ENCODE measurements around the gene CD226.

CD226 gene

GRCh38 chr18:69830189-69830588 is 117.5 kb downstream of the CD226 start:
- no peak overlapping the region for H3K9ac ChIP-seq
- H3K27me3 ChIP-seq (ENCODE audit: control insufficient read depth, insufficient read depth, low read length), result no peaks in the 10 kb centered on the region
- H3K36me3 ChIP-seq (ENCODE audit: control insufficient read depth, insufficient read depth, low read length), result no peaks in the 10 kb centered on the region
- no peaks in the 10 kb centered on the region for H3K4me1 ChIP-seq
- H3K4me2 ChIP-seq (ENCODE audit: low read length), result no peak overlapping the region
- no peak overlapping the region for H3K27ac ChIP-seq
- no peak overlapping the region for H2AFZ ChIP-seq
- no peaks in the 10 kb centered on the region for H3K9me3 ChIP-seq (ENCODE audit: control insufficient read depth, low read length)
- no peaks in the 10 kb centered on the region for H3K79me2 ChIP-seq
- TF ChIP-seq CTCF (IDR thresholded peaks at IDR 0.05), result no peak
- no peak overlapping the region for H3K4me3 ChIP-seq (ENCODE audit: low read depth, low read length)

DNA sequence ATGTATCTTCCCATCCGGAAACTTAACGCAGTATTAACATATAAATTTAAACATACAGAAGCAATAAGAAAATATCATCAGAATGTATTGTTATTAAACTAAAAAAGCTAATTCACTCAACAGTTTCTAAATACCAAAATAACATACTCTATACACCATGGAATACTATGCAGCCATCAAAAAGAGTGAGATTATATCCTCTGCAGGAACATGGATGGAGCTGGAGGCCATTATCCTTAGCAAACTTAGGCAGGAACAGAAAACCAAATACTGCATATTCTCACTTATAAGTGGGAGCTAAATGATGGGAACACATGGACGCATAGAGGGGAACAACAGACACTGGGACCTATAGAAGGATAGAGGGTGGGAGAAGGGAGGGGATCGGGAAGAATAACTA is 127.1 kb downstream of the CD226 start:
- H3K9ac ChIP-seq, result no peak overlapping the region
- no peak overlapping the region for H3K27ac ChIP-seq
- H3K9me3 ChIP-seq (ENCODE audit: control insufficient read depth, low read length), result no peaks in the 10 kb centered on the region
- no peaks in the 10 kb centered on the region for H3K4me1 ChIP-seq
- TF ChIP-seq CTCF (IDR thresholded peaks at IDR 0.05), result no peak
- H3K4me2 ChIP-seq (ENCODE audit: low read length), result no peak overlapping the region
- H3K4me3 ChIP-seq (ENCODE audit: low read depth, low read length), result no peak overlapping the region
- H3K79me2 ChIP-seq, result no peaks in the 10 kb centered on the region
- H3K27me3 ChIP-seq (ENCODE audit: control insufficient read depth, insufficient read depth, low read length), result no peaks in the 10 kb centered on the region
- no peak overlapping the region for H2AFZ ChIP-seq
- H3K36me3 ChIP-seq (ENCODE audit: control insufficient read depth, insufficient read depth, low read length), result no peaks in the 10 kb centered on the region

DNA sequence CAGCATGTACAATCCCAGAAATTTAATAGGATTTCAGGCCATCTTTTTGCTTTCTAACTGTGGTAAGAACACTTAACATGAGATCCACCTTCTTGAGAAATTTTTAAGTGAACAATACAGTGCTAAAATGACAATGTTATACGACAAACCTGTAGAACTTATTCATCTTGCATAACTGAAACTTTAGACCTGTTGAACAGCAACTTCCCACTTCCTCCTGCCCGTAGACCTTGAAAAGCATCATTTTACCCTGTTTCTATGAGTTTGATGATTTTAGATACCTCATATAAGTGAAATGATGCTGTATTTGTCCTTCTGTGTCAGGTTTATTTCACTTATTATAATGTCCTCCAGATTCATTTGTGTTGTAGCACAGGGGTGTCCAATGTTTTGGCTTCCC is 128.2 kb downstream of the CD226 start:
- H3K4me1 ChIP-seq, result no peaks in the 10 kb centered on the region
- no peak overlapping the region for H3K4me3 ChIP-seq (ENCODE audit: low read depth, low read length)
- H3K27me3 ChIP-seq (ENCODE audit: control insufficient read depth, insufficient read depth, low read length), result no peaks in the 10 kb centered on the region
- H3K4me2 ChIP-seq (ENCODE audit: low read length), result no peak overlapping the region
- no peaks in the 10 kb centered on the region for H3K79me2 ChIP-seq
- no peak overlapping the region for H2AFZ ChIP-seq
- no peaks in the 10 kb centered on the region for H3K9me3 ChIP-seq (ENCODE audit: control insufficient read depth, low read length)
- H3K27ac ChIP-seq, result no peak overlapping the region
- no peak for TF ChIP-seq CTCF (IDR thresholded peaks at IDR 0.05)
- no peak overlapping the region for H3K9ac ChIP-seq
- H3K36me3 ChIP-seq (ENCODE audit: control insufficient read depth, insufficient read depth, low read length), result no peaks in the 10 kb centered on the region

DNA sequence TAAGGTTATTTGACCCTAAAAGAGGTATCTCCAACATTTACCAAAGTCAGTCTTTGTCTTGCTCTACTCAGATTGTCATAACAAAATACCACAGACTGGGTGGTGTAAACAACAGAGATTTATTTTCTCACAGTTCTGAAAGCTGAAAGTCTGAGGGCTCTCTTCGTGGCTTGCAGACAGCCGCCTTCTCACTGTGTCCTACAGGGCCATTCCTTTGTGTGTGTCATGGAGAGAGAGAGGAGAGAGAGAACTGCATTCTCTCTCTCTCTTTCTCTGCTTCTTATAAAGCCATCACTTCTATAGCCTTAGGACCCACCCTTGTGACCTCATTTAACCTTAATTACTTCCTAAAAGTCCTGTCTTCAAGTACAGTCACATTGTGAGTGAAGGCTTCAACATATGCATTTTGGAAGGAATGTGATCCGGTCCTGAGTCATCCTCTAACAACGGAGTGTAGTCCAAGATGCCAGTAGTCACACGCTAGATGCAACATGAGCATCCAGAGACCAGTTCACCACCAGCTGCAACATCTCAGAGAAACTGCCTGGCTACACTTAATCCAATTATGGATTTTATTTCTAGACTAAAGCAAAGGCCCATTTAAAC is 130.2 kb downstream of the CD226 start:
- Histone ChIP-seq H3K4me3 (ENCODE audit: low read depth, low read length) (no peak overlapping the region), H3K27ac (no peak overlapping the region), H3K27me3 (ENCODE audit: control insufficient read depth, insufficient read depth, low read length) (no peaks in the 10 kb centered on the region), H3K79me2 (no peaks in the 10 kb centered on the region), H3K36me3 (ENCODE audit: control insufficient read depth, insufficient read depth, low read length) (no peaks in the 10 kb centered on the region), H3K9me3 (ENCODE audit: control insufficient read depth, low read length) (no peaks in the 10 kb centered on the region), H2AFZ (no peak overlapping the region), H3K4me2 (ENCODE audit: low read length) (no peak overlapping the region), H3K9ac (no peak overlapping the region), H3K4me1 (no peaks in the 10 kb centered on the region)
- TF ChIP-seq CTCF (IDR thresholded peaks at IDR 0.05), result no peak

GRCh38 chr18:69814861-69815385 is 132.8 kb downstream of the CD226 start:
- Histone ChIP-seq H3K9ac (no peak overlapping the region), H3K4me2 (ENCODE audit: low read length) (no peak overlapping the region), H3K27ac (no peak overlapping the region), H3K4me3 (ENCODE audit: low read depth, low read length) (no peak overlapping the region), H3K9me3 (ENCODE audit: control insufficient read depth, low read length) (no peaks in the 10 kb centered on the region), H3K36me3 (ENCODE audit: control insufficient read depth, insufficient read depth, low read length) (no peaks in the 10 kb centered on the region), H3K79me2 (no peaks in the 10 kb centered on the region), H3K4me1 (no peaks in the 10 kb centered on the region), H2AFZ (no peak overlapping the region), H3K27me3 (ENCODE audit: control insufficient read depth, insufficient read depth, low read length) (no peaks in the 10 kb centered on the region)
- TF ChIP-seq CTCF (IDR thresholded peaks at IDR 0.05), result no peak
